ENCODE measurements around the gene CHGA. TPM values are rescaled to one million over a fixed set of nuclear protein-coding genes. Genes with fewer than 3 reads are reported as not detected.

CHGA gene
- not detected for total RNA-seq

DNA sequence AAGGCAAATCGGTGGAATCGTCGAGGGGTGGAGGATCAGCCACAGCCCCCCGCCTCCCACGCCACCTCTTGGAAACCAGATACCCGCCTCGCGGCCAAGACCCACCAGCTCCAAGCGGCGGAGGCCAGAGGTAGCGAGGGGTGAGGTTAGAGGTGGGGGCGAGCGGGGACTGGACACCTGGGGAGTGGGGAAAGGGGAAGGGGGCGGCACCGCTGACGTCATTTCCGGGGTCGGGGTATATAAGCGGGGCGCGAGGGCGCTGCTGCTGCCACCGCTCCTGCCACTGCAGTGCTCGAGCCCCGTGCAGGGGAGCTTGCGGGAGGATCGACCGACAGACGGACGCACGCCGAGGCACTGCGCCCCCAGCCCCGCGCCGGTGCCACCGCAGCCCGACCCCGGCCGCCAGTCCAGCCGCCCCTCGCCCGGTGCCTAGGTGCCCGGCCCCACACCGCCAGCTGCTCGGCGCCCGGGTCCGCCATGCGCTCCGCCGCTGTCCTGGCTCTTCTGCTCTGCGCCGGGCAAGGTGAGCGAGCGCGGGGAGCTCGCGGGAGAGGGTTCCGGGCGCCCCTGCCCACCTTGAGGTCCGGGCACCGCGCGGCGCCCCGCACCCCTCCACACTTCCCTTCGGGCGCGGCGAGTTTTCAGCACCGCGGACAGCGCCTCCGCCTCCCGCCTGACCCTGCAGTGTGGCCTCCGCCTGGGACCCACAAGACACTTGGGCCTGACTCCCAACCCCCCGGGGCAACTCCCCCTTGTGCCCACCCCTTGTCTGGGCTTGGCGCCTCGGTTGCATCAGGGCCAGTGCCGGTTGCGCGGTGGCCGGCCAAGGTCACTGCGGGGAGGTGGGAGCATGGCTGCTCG lies at the start of gene CHGA:
CHGA (plus strand) TSS at position 268 of the 861 bp plus-strand sequence; CDS start at position 478, 210 bp downstream.

Other genes starting within 250 kb of the CHGA start
- gene LGMN, start 174.5 kb upstream of the CHGA start, total RNA-seq = 100 to 1,000 TPM in 1 of 2 donors, 10 to 100 TPM in 1; 79.2 to 104 TPM
- gene GOLGA5, start 128.8 kb upstream of the CHGA start, total RNA-seq = 10 to 100 TPM; 42.0 TPM
- 10 to 100 TPM; 75.0 to 76.6 TPM for gene ITPK1, start 192.8 kb downstream of the CHGA start, total RNA-seq